SH-SY5Y (cell line): ENCODE data around the gene ZNF697.

ENCODE experiments used
- GATA2 ChIP-seq: IDR thresholded peaks from 2 replicates; pipeline ENCODE4 v1.6.1; 2011; ENCODE audit warnings: mild to moderate bottlenecking, low read depth, low read length
- GATA3 ChIP-seq: IDR thresholded peaks from 2 replicates; pipeline ENCODE4 v1.6.1; 2011; ENCODE audit warnings: low read depth, mild to moderate bottlenecking, low read length, moderate library complexity

GRCh38 chr1:119682141-119682540, 34.1 kb upstream of the ZNF697 start:
- no peak for TF ChIP-seq GATA2
- no peak for TF ChIP-seq GATA3
